Body of pancreas (tissue), 4 donors: ENCODE measurements around the gene TIA1. TPM values are rescaled to one million over a fixed set of nuclear protein-coding genes. Genes with fewer than 3 reads are reported as not detected.
"Not testable (repeated sequence)": the region's sequence is repeated elsewhere in the genome, so short reads cannot be mapped to it uniquely, and the experiment has no call there.

Experiments
- ATAC-seq: fragments of 150-250 bp; one replicate; pipeline ENCODE4 v1.9.1; 2016
- DNase-seq, 4 donors: peaks; one replicate each; pipeline ENCODE4 v3.0.0-alpha.2; 2019
- H3K27ac ChIP-seq, 4 donors: fragments of 200-600 bp; sonication (generic); 1 replicate in 3 of 4; 2 replicates in 1 of 4; pipeline versions ENCODE4 v1.5.1 to v1.6.1; 2016 to 2019; ENCODE audit warnings: mild to moderate bottlenecking in 1 of 4, mixed read lengths in 1 of 4, moderate library complexity in 1 of 4
- H3K27me3 ChIP-seq, 2 donors: fragments of 200-600 bp; sonication (generic); one replicate each; pipeline ENCODE4 v1.6.0; 2016; ENCODE audit warnings: mild to moderate bottlenecking in 1 of 2
- H3K36me3 ChIP-seq, 2 donors: fragments of 200-600 bp; sonication (generic); replicated peaks in 1 of 2; 2 replicates each; pipeline ENCODE4 v1.5.1; 2016; ENCODE audit warnings: low read depth in 2 of 2; ENCODE audit not compliant: insufficient read depth in 1 of 2
- H3K4me1 ChIP-seq: fragments of 200-600 bp; sonication (generic); one replicate; pipeline ENCODE4 v1.6.0; 2016
- H3K4me3 ChIP-seq, 2 donors: fragments of 200-600 bp; sonication (generic); 1 replicate in 1 of 2; 2 replicates in 1 of 2; pipeline ENCODE4 v1.5.1; 2016 to 2019
- H3K9me3 ChIP-seq, 3 donors: fragments of 200-600 bp; sonication (generic); 1 replicate in 2 of 3; 2 replicates in 1 of 3; pipeline ENCODE4 v1.5.1; 2016
- POLR2A ChIP-seq, 3 donors: fragments of 450-650 bp; IDR thresholded peaks; one replicate each; pipeline ENCODE4 v1.6.1; 2016; ENCODE audit warnings: antibody characterized with exemption in 3 of 3, mild to moderate bottlenecking in 2 of 3
- WGBS, 2 donors: methylation state at CpG; one replicate each; pipeline ENCODE4 v1.1.5; 2017; 5-methylcytosine and 5-hydroxymethylcytosine counted together
- intact Hi-C: fragments of 100-400 bp; cut with DNase I; formaldehyde crosslinking; loops from one replicate; pipeline ENCODE4 v1.15.1; 2023
- total RNA-seq, 2 donors: library from RNA; depleted of rRNA; stranded (reverse); fragments of >200 nt; gene quantifications; one replicate each; pipeline ENCODE4 v1.1.0, GENCODE V29; 2016
- TF ChIP-seq, protein P1 (sequence below), 7 experiments: fragments of 450-650 bp in 4 of 7; fragments of 200-600 bp in 3 of 7; sonication (generic) in 3 of 7; IDR thresholded peaks; one replicate each; pipeline ENCODE4 v1.5.1; 2016 to 2019; ENCODE audit warnings: antibody characterized with exemption in 7 of 7

Gene TIA1
- total RNA-seq, 2 donors from 2014 or later, result 96.6 to 130 TPM

DNA sequence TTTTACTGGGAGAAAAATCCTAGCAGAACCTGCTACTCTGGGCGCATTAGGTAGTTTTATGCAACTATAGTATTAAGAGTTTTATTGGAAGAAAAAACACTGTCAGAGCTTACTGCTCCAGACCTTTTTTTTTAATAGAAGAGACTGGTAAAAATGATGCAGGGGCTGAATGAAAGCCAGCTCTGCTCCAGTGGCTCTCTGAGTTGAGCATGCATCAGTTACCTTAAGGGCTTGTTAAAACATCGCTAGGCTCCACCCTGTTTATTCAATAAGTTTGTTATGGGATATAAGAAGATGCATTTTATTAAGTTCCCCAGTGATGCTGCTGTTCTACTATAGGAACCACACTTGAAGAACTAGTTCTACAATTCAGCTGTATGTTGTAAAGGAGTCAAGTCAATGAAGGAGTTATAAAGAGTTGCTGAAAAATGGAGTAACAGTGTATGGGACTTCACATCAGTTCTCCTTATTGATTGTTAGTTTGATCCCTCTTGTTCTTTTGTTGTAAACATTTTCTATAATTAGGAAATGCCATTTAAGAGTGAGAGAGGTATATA, 31.9 kb upstream of the TIA1 start:
- H3K9me3 ChIP-seq, result no peaks in the 10 kb centered on the region
- ATAC-seq, result no peak
- peaks cover 0 to 13% of the 10 kb centered on the region in 2 donors for H3K36me3 ChIP-seq
- no peak for DNase-seq
- no peak overlapping the region for H3K27ac ChIP-seq
- no peaks in the 10 kb centered on the region for H3K27me3 ChIP-seq
- no peaks in the 10 kb centered on the region for H3K4me1 ChIP-seq
- 64 to 93% methylated on average over 2 of the region's 2 CpGs for WGBS, 2 donors
- no peak overlapping the region for H3K4me3 ChIP-seq
- intact Hi-C loops, result no loop called here
- no peak for TF ChIP-seq POLR2A (IDR thresholded peaks at IDR 0.05)
- TF ChIP-seq, protein P1, sequence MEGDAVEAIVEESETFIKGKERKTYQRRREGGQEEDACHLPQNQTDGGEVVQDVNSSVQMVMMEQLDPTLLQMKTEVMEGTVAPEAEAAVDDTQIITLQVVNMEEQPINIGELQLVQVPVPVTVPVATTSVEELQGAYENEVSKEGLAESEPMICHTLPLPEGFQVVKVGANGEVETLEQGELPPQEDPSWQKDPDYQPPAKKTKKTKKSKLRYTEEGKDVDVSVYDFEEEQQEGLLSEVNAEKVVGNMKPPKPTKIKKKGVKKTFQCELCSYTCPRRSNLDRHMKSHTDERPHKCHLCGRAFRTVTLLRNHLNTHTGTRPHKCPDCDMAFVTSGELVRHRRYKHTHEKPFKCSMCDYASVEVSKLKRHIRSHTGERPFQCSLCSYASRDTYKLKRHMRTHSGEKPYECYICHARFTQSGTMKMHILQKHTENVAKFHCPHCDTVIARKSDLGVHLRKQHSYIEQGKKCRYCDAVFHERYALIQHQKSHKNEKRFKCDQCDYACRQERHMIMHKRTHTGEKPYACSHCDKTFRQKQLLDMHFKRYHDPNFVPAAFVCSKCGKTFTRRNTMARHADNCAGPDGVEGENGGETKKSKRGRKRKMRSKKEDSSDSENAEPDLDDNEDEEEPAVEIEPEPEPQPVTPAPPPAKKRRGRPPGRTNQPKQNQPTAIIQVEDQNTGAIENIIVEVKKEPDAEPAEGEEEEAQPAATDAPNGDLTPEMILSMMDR (IDR thresholded peaks at IDR 0.05), result no peak

DNA sequence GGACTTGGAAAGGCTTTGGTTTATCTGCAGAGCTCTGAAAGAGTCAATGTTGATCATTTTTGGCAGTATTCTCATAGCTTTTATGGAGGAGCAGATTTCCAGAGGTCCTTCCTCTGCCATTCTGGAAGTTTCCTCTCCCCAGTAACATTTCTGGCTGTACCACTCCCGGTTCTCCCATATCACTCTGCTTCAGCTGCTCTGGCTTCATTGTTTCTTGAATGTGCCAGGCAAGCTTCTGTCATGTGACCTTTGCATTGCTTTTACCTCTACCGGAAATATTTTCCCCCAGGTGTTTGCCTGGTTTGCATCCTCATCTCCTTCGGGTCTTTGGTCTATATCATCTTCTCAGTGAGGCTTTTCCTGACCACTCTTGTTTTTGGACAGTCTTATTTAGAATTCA, 21.9 kb upstream of the TIA1 start:
- no peak for ATAC-seq
- no peak for TF ChIP-seq POLR2A (IDR thresholded peaks at IDR 0.05)
- TF ChIP-seq, protein P1 (IDR thresholded peaks at IDR 0.05), result no peak
- WGBS, 2 donors, result 46 to 48% methylated on average over 3 of the region's 3 CpGs
- intact Hi-C loops, result no loop called here
- H3K9me3 ChIP-seq, result no peaks in the 10 kb centered on the region
- no peaks in the 10 kb centered on the region for H3K27me3 ChIP-seq
- H3K4me1 ChIP-seq, result no peaks in the 10 kb centered on the region
- no peak overlapping the region for H3K27ac ChIP-seq
- no peak for DNase-seq
- no peak overlapping the region for H3K4me3 ChIP-seq
- peaks cover 0 to 8% of the 10 kb centered on the region in 2 donors for H3K36me3 ChIP-seq

DNA sequence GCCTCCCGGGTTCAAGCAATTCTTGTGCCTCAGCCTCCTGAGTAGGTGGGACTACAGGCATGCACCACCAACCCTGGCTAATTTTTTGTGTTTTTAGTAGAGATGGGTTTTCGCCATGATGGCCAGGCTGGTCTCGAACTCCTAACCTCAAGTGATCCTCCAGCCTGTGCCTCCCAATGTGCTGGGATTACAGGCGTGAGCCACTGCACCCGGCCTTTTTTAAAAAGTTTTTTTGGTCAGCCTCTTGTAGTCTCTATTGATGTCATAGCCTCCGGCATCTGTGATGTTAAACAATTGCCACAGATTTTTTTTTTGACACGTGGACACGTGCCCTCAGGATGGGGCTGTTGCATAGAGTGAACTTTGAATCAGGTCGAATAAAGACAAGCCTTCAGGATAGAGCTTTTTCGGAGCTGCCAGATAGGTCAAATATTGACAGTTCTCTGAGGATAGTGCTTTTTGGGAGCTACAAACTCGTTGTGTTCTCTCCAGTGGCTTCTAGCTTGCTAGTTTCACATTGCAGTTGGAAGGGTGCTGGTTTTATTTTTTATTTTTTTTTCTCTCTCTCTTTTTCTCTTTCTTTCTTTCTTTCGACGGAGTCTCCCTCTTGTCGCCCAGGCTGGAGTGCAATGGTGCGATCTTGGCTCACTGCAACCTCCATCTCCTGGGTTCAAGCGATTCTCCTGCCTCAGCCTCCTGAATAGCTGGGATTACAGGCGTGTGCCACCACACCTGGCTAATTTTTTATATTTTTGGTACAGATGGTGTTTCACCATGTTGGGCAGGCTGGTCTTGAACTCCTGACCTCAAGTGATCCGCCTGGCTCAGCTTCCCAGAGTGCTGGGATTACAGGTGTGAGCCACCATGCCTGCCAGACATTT, 21.2 kb upstream of the TIA1 start:
- 90 to 94% methylated on average over 18 of the region's 18 CpGs for WGBS, 2 donors
- H3K4me3 ChIP-seq, H3K27me3 ChIP-seq, ATAC-seq, H3K36me3 ChIP-seq, DNase-seq, intact Hi-C loops, H3K9me3 ChIP-seq, H3K4me1 ChIP-seq, H3K27ac ChIP-seq: not testable (repeated sequence)

DNA sequence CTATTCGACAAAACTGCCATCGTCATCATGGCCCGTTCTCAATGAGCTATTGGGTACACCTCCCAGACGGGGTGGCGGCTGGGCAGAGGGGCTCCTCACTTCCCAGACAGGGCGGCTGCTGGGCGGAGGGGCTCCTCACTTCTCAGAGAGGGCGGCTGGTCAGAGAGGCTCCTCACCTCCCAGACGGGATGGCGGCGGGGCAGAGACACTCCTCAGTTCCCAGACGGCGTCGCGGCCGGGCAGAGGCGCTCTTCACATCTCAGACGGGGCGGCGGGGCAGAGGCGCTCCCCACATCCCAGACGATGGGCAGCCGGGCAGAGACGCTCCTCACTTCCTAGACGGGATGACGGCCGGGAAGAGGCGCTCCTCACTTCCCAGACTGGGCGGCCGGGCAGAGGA, 18.5 kb upstream of the TIA1 start:
- H3K27ac ChIP-seq, H3K9me3 ChIP-seq, H3K27me3 ChIP-seq, H3K4me1 ChIP-seq, H3K4me3 ChIP-seq, intact Hi-C loops, H3K36me3 ChIP-seq, ATAC-seq, DNase-seq: not testable (repeated sequence)
- 95 to 97% methylated on average over 11 to 27 of the region's 30 CpGs for WGBS, 2 donors

DNA sequence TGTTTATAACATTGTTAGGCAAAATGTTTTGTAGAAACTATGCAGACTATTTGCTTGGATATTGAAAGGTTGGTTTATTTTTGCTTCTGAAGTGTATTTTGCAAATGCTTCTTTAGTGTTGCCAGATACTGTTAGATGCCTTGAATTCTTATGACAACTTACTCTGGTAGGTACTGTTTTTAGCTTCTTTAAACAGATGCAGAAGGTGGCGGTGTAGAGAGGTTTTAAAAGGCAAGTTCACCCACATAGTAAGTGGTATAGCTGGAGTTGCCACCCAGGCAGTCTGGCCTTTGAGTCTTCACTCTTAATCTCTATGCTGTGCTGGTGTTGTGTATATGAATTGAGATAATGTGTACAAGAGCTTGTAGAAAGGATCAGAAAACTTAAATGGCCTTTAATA, 13.1 kb upstream of the TIA1 start:
- no peaks in the 10 kb centered on the region for H3K9me3 ChIP-seq
- no peak overlapping the region for H3K4me3 ChIP-seq
- DNase-seq, result no peak
- H3K27ac ChIP-seq, result no peak overlapping the region
- H3K27me3 ChIP-seq, result no peaks in the 10 kb centered on the region
- peaks cover 21% of the 10 kb centered on the region for H3K4me1 ChIP-seq
- TF ChIP-seq, protein P1 (IDR thresholded peaks at IDR 0.05), result no peak
- TF ChIP-seq POLR2A (IDR thresholded peaks at IDR 0.05), result no peak
- WGBS, 2 donors, result 90 to 94% methylated on average over 1 of the region's 1 CpG
- ATAC-seq, result no peak
- intact Hi-C loops, result no loop called here
- H3K36me3 ChIP-seq, result peaks cover 0 to 6% of the 10 kb centered on the region in 2 donors
